SK-N-SH (cell line): ENCODE measurements around the gene CFAP299. TPM values are rescaled to one million over a fixed set of nuclear protein-coding genes. Genes with fewer than 3 reads are reported as not detected.
"Not testable (repeated sequence)": the region's sequence is repeated elsewhere in the genome, so short reads cannot be mapped to it uniquely, and the experiment has no call there.

Experiments
- CTCF ChIA-PET: fragments of 300-600, 350-600 bp; formaldehyde crosslinking; extraction: SDS; loops from one replicate; lab custom pipeline; 2021; lab: Yijun Ruan, JAX
- POLR2A ChIA-PET: fragments of 350-600 bp; sonication (Branson Sonifier 250); formaldehyde crosslinking; extraction: SDS; loops from one replicate; lab custom pipeline; 2020; ENCODE audit warnings: antibody characterized with exemption, inconsistent platforms; lab: Yijun Ruan, JAX
- DNase-seq: peaks from one replicate; pipeline ENCODE4 v3.0.0; 2012
- H2AFZ ChIP-seq: fragments of 200-600 bp; sonication (generic); 2 replicates; pipeline ENCODE4 v1.8.1; 2016; ENCODE audit warnings: antibody characterized with exemption, mild to moderate bottlenecking, low read depth
- H3F3A ChIP-seq: fragments of 200-600 bp; sonication (generic); replicated peaks from 2 replicates; pipeline ENCODE3; 2016; ENCODE audit warnings: antibody characterized with exemption, mild to moderate bottlenecking; ENCODE audit not compliant: insufficient read depth
- H3K27ac ChIP-seq, 2 experiments: fragments of 200-500 bp in 1 of 2; fragments of 200-600 bp in 1 of 2; sonication (Bioruptor generic) in 1 of 2; sonication (generic), shearing (Covaris generic) in 1 of 2; 2 replicates each; pipeline versions ENCODE4 v1.5.1 to v1.6.1; 2014 to 2016; ENCODE audit warnings: low read depth in 2 of 2, inconsistent platforms in 1 of 2, low read length in 1 of 2, mild to moderate bottlenecking in 1 of 2, mixed read lengths in 1 of 2
- H3K27me3 ChIP-seq: fragments of 200-600 bp; sonication (generic), shearing (Covaris generic); 2 replicates; pipeline ENCODE4 v1.6.1; 2016; ENCODE audit warnings: mixed run types; ENCODE audit not compliant: insufficient read depth
- H3K36me3 ChIP-seq, 2 experiments: fragments of 200-500 bp in 1 of 2; fragments of 200-600 bp in 1 of 2; sonication (Bioruptor generic) in 1 of 2; sonication (generic) in 1 of 2; replicated peaks in 1 of 2; 2 replicates each; pipeline versions ENCODE3 to v1.5.1; 2014 to 2016; ENCODE audit warnings: low read length in 1 of 2, mild to moderate bottlenecking in 1 of 2; ENCODE audit not compliant: insufficient read depth in 2 of 2, control insufficient read depth in 1 of 2
- H3K4me1 ChIP-seq, 2 experiments: fragments of 200-500 bp in 1 of 2; fragments of 200-600 bp in 1 of 2; sonication (Bioruptor generic) in 1 of 2; sonication (generic), shearing (Covaris generic) in 1 of 2; 2 replicates each; pipeline versions ENCODE4 v1.5.1 to v1.6.1; 2014 to 2016; ENCODE audit warnings: low read depth in 1 of 2, low read length in 1 of 2, mixed run types in 1 of 2; ENCODE audit not compliant: insufficient read depth in 2 of 2, control insufficient read depth in 1 of 2
- H3K4me2 ChIP-seq: fragments of 200-600 bp; sonication (generic), shearing (Covaris generic); 2 replicates; pipeline ENCODE4 v1.6.1; 2017; ENCODE audit warnings: mixed run types
- H3K4me3 ChIP-seq, 2 experiments: fragments of 200-500 bp in 1 of 2; fragments of 200-600 bp in 1 of 2; sonication (Bioruptor generic) in 1 of 2; sonication (generic), shearing (Covaris generic) in 1 of 2; 2 replicates each; pipeline versions ENCODE4 v1.5.1 to v1.8.1; 2014 to 2016; ENCODE audit warnings: low read depth in 2 of 2, inconsistent platforms in 1 of 2, low read length in 1 of 2, mild to moderate bottlenecking in 1 of 2, mixed read lengths in 1 of 2, moderate library complexity in 1 of 2
- H3K79me2 ChIP-seq: fragments of 200-600 bp; sonication (generic); 2 replicates; pipeline ENCODE4 v1.8.1; 2017; ENCODE audit warnings: mild to moderate bottlenecking; ENCODE audit not compliant: insufficient read depth
- H3K9ac ChIP-seq: fragments of 200-600 bp; sonication (generic); 2 replicates; pipeline ENCODE4 v1.6.1; 2017; ENCODE audit warnings: mixed run types
- H3K9me2 ChIP-seq: fragments of 200-600 bp; sonication (generic); 2 replicates; pipeline ENCODE4 v1.6.1; 2017; ENCODE audit warnings: mixed run types
- H3K9me3 ChIP-seq: fragments of 200-600 bp; sonication (generic); 2 replicates; pipeline ENCODE4 v1.6.1; 2017; ENCODE audit warnings: mixed run types, mild to moderate bottlenecking, moderate library complexity
- H4K20me1 ChIP-seq: fragments of 200-600 bp; sonication (generic); 2 replicates; pipeline ENCODE4 v1.6.1; 2017; ENCODE audit warnings: mild to moderate bottlenecking, mixed run types; ENCODE audit not compliant: insufficient read depth
- CHD2 ChIP-seq: fragments of 150-350 bp; IDR thresholded peaks from 2 replicates; pipeline ENCODE4 v1.6.1; 2018; ENCODE audit warnings: low read length; ENCODE audit not compliant: partially characterized antibody
- FOSL2 ChIP-seq: IDR thresholded peaks from 2 replicates; pipeline ENCODE4 v1.4.0; 2012; ENCODE audit warnings: low read depth, mild to moderate bottlenecking, moderate library complexity, borderline replicate concordance
- GATA2 ChIP-seq: sonication (generic); formaldehyde crosslinking; IDR thresholded peaks from 2 replicates; pipeline ENCODE4 v1.5.0; 2020; ENCODE audit warnings: mild to moderate bottlenecking, missing genetic modification reagents
- IRF3 ChIP-seq: fragments of 150-350 bp; IDR thresholded peaks from 2 replicates; pipeline ENCODE4 v1.6.1; 2016; ENCODE audit warnings: mild to moderate bottlenecking, low read depth, low read length
- MEF2A ChIP-seq: IDR thresholded peaks from 2 replicates; pipeline ENCODE4 v1.4.0; 2012; ENCODE audit warnings: low read depth, borderline replicate concordance
- MXI1 ChIP-seq: IDR thresholded peaks from 2 replicates; pipeline ENCODE4 v1.6.1; 2012; ENCODE audit warnings: mild to moderate bottlenecking, low read depth, low read length, improper control_type of control experiment
- NFIC ChIP-seq: IDR thresholded peaks from 2 replicates; pipeline ENCODE4 v1.4.0; 2012; ENCODE audit warnings: borderline replicate concordance
- NRF1 ChIP-seq: IDR thresholded peaks from 2 replicates; pipeline ENCODE4 v1.6.1; 2012; ENCODE audit warnings: low read depth, mild to moderate bottlenecking, low read length
- PBX3 ChIP-seq: IDR thresholded peaks from 2 replicates; pipeline ENCODE4; 2012
- POLR2AphosphoS5 ChIP-seq: IDR thresholded peaks from 2 replicates; pipeline ENCODE4 v1.6.1; 2012; ENCODE audit warnings: low read depth, low read length
- RAD21 ChIP-seq: IDR thresholded peaks from 2 replicates; pipeline ENCODE4 v1.6.1; 2012; ENCODE audit warnings: mild to moderate bottlenecking, low read length
- RFX5 ChIP-seq: IDR thresholded peaks from 2 replicates; pipeline ENCODE4 v1.6.1; 2012; ENCODE audit warnings: mild to moderate bottlenecking, improper control_type of control experiment, low read length
- SMC3 ChIP-seq: IDR thresholded peaks from 2 replicates; pipeline ENCODE4 v1.6.1; 2012; ENCODE audit warnings: low read depth, low read length, improper control_type of control experiment
- TAF1 ChIP-seq: IDR thresholded peaks from 2 replicates; pipeline ENCODE4 v1.6.1; 2012; ENCODE audit warnings: low read depth, mild to moderate bottlenecking, low read length, moderate library complexity, borderline replicate concordance
- TCF12 ChIP-seq: IDR thresholded peaks from 2 replicates; pipeline ENCODE4 v1.4.0; 2012
- TEAD4 ChIP-seq: IDR thresholded peaks from 2 replicates; pipeline ENCODE4 v1.4.0; 2012; ENCODE audit warnings: mild to moderate bottlenecking, borderline replicate concordance; ENCODE audit not compliant: insufficient read depth
- YY1 ChIP-seq: IDR thresholded peaks from 2 replicates; pipeline ENCODE4 v1.4.0; 2012; ENCODE audit warnings: low read depth, mild to moderate bottlenecking
- WGBS: methylation state at CpG from one replicate; pipeline ENCODE4 v1.1.6; 2017; ENCODE audit warnings: low lambda C conversion rate; 5-methylcytosine and 5-hydroxymethylcytosine counted together
- polyA plus RNA-seq, 3 experiments: library from polyadenylated mRNA; depleted of rRNA; stranded (reverse); fragments of >200 nt; gene quantifications; 2 replicates each; pipeline ENCODE4 v1.2.3, GENCODE V29; 2012
- TF ChIP-seq, protein P1 (sequence below): IDR thresholded peaks from 2 replicates; pipeline ENCODE4 v1.4.0; 2012; ENCODE audit warnings: low read depth, borderline replicate concordance
- TF ChIP-seq, protein P2 (sequence below): IDR thresholded peaks from 2 replicates; pipeline ENCODE4 v1.6.1; 2012; ENCODE audit warnings: mild to moderate bottlenecking, low read depth, low read length, moderate library complexity

The CFAP299 gene
- polyA plus RNA-seq, 1 of the 3 experiments (the other 2 are of a cell fraction): 1.2 TPM

- Histone ChIP-seq H3K4me3 (no peak overlapping the region), H3K27ac (no peak overlapping the region), H4K20me1 (no peaks in the 10 kb centered on the region), H3K9me3 (peaks cover 11% of the 10 kb centered on the region; the same call in 1 of the 2 replicates), H3K9ac (no peak overlapping the region), H3K4me2 (no peak overlapping the region), H3K79me2 (no peaks in the 10 kb centered on the region), H3K9me2 (no peaks in the 10 kb centered on the region), H2AFZ (no peak overlapping the region), H3K4me1 (no peaks in the 10 kb centered on the region), H3F3A (no peaks in the 10 kb centered on the region), H3K27me3 (no peaks in the 10 kb centered on the region), H3K36me3 (no peaks in the 10 kb centered on the region)
- DNase-seq: no peak
- WGBS: 0% methylated on average over 1 of the region's 1 CpG
- TF ChIP-seq, protein P1, sequence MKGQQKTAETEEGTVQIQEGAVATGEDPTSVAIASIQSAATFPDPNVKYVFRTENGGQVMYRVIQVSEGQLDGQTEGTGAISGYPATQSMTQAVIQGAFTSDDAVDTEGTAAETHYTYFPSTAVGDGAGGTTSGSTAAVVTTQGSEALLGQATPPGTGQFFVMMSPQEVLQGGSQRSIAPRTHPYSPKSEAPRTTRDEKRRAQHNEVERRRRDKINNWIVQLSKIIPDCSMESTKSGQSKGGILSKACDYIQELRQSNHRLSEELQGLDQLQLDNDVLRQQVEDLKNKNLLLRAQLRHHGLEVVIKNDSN: no peak
- TF ChIP-seq MEF2A (no peak), TEAD4 (no peak), MXI1 (no peak), IRF3 (no peak), PBX3 (no peak), FOSL2 (no peak), RFX5 (no peak), RAD21 (no peak), NFIC (no peak), NRF1 (no peak), POLR2AphosphoS5 (no peak), YY1 (no peak), CHD2 (no peak), TCF12 (no peak), GATA2 (CRISPR knock-in tag) (no peak), TAF1 (no peak), SMC3 (no peak)
- TF ChIP-seq, protein P2, sequence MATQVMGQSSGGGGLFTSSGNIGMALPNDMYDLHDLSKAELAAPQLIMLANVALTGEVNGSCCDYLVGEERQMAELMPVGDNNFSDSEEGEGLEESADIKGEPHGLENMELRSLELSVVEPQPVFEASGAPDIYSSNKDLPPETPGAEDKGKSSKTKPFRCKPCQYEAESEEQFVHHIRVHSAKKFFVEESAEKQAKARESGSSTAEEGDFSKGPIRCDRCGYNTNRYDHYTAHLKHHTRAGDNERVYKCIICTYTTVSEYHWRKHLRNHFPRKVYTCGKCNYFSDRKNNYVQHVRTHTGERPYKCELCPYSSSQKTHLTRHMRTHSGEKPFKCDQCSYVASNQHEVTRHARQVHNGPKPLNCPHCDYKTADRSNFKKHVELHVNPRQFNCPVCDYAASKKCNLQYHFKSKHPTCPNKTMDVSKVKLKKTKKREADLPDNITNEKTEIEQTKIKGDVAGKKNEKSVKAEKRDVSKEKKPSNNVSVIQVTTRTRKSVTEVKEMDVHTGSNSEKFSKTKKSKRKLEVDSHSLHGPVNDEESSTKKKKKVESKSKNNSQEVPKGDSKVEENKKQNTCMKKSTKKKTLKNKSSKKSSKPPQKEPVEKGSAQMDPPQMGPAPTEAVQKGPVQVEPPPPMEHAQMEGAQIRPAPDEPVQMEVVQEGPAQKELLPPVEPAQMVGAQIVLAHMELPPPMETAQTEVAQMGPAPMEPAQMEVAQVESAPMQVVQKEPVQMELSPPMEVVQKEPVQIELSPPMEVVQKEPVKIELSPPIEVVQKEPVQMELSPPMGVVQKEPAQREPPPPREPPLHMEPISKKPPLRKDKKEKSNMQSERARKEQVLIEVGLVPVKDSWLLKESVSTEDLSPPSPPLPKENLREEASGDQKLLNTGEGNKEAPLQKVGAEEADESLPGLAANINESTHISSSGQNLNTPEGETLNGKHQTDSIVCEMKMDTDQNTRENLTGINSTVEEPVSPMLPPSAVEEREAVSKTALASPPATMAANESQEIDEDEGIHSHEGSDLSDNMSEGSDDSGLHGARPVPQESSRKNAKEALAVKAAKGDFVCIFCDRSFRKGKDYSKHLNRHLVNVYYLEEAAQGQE: no peak
- POLR2A ChIA-PET: no interaction called here
- CTCF ChIA-PET: no interaction called here
These were observed 462.6 kb downstream of the CFAP299 start for GRCh38 chr4:80798082-80798481.

- H3F3A ChIP-seq, H3K9me2 ChIP-seq, CTCF ChIA-PET, H3K27me3 ChIP-seq, H3K9ac ChIP-seq, H3K4me3 ChIP-seq, DNase-seq, H3K36me3 ChIP-seq, H2AFZ ChIP-seq, POLR2A ChIA-PET, H4K20me1 ChIP-seq, H3K79me2 ChIP-seq, H3K27ac ChIP-seq, H3K4me2 ChIP-seq, H3K4me1 ChIP-seq: not testable (repeated sequence)
- 18% methylated on average over 1 of the region's 1 CpG for WGBS
- H3K9me3 ChIP-seq: peaks cover 11% of the 10 kb centered on the region; the same call in 1 of the 2 replicates
These were observed 465.2 kb downstream of the CFAP299 start for GRCh38 chr4:80800719-80801118.
